Neuron (in vitro differentiated cells): ENCODE data around the gene GNAS.

Experiments used
- H2AFZ ChIP-seq: one replicate; pipeline ENCODE4 v1.6.1; 2013; ENCODE audit warnings: low read depth, mild to moderate bottlenecking, inconsistent platforms, low read length, moderate library complexity
- H3K27me3 ChIP-seq: one replicate; pipeline ENCODE4 v1.6.1; 2013; ENCODE audit warnings: low read length; ENCODE audit not compliant: insufficient read depth
- H3K36me3 ChIP-seq: one replicate; pipeline ENCODE4 v1.6.1; 2013; ENCODE audit warnings: low read length; ENCODE audit not compliant: insufficient read depth
- H3K4me1 ChIP-seq: one replicate; pipeline ENCODE4 v1.6.1; 2013; ENCODE audit warnings: low read length; ENCODE audit not compliant: insufficient read depth
- H3K4me3 ChIP-seq: 2 replicates; pipeline ENCODE4 v1.5.1; 2013; ENCODE audit warnings: mild to moderate bottlenecking, low read length, moderate library complexity
- H3K9me3 ChIP-seq: one replicate; pipeline ENCODE4 v1.6.1; 2013; ENCODE audit warnings: low read length

Gene GNAS

GRCh38 chr20:58892932-58893224 lies 40.4 kb downstream of the GNAS start:
- H3K36me3 ChIP-seq, result peaks cover 24% of the 10 kb centered on the region
- peaks cover 42% of the 10 kb centered on the region for H3K4me1 ChIP-seq
- no peaks in the 10 kb centered on the region for H3K27me3 ChIP-seq
- H3K4me3 ChIP-seq, result peak overlapping the region; percentile 98
- no peaks in the 10 kb centered on the region for H3K9me3 ChIP-seq
- H2AFZ ChIP-seq, result no peak overlapping the region

DNA sequence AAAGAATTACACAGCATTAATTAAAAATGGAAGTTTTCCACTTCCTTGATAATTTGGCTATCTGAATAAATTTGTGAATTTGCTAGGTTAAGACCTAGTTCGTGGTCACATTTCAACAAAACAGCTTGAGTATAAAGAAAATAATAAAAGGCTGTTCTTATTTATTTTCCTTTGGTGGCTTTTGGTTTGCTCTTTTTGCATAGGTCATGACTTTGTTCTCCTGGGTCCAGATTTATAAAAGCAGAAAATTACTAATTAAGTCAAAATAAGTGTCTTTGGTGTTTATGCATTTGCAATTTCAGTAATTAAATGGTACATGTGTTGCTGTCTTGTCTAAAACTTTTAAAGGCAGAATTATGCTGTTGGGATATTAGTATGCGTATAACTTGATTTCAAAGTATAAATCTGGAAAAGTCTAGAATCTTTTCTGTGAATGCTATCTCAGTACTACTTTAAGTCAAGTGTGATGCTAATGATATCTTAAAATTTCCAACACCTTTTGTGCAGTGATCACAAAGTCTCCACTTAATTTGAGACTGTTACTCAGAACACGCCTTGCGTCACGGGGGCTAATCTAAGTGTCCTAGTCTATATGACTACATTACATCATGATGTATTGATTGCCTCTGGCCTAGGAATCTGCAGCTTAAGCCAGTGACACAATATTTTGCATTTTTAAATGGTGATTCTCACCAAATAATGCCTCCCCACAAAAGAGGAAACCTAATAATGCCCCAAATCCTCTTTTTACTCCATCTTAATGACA lies 41.0 kb downstream of the GNAS start:
- peaks cover 37% of the 10 kb centered on the region for H3K4me1 ChIP-seq
- H3K9me3 ChIP-seq, result no peaks in the 10 kb centered on the region
- H3K27me3 ChIP-seq, result no peaks in the 10 kb centered on the region
- no peak overlapping the region for H2AFZ ChIP-seq
- H3K36me3 ChIP-seq, result peaks cover 29% of the 10 kb centered on the region
- peak overlapping the region; percentile 98 for H3K4me3 ChIP-seq

- Histone ChIP-seq H2AFZ (no peak overlapping the region), H3K9me3 (no peaks in the 10 kb centered on the region), H3K4me3 (peak overlapping the region; percentile 2), H3K36me3 (peaks cover 40% of the 10 kb centered on the region), H3K27me3 (no peaks in the 10 kb centered on the region), H3K4me1 (peaks cover 42% of the 10 kb centered on the region)
Measured at GRCh38 chr20:58894652-58895447, 42.3 kb downstream of the GNAS start.

DNA sequence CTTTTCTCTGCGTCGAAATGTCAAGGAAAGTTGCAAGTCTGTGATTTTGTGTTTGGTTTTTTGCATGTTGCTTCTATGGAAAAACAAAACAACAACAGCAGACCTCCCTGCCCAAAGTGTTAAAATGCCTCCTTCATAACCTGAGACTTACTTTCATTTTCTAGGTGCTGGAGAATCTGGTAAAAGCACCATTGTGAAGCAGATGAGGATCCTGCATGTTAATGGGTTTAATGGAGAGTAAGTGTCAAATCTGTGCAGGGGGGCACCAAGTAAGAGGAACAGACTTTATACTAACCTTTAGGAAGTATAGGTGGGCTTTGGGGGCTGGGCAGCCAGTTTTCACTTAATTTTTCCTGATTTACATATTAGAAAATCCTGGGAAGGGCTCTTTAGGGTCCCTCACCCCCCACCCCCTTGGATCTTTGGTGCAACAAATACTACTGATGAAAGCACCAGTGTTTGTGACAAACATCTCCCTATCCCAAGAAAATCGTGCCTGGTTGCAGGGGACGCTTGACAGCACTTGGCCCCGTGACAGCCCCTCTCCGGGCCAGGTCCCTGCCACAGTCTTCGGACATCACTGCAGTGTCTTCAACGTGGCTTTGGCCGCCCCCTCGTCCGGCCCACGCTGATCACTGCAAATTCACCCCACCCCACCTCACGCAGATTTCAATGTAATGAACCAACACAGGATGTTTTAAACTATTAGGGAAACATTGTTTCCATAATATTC lies 43.1 kb downstream of the GNAS start:
- Histone ChIP-seq H3K4me1 (peaks cover 50% of the 10 kb centered on the region), H3K27me3 (no peaks in the 10 kb centered on the region), H2AFZ (no peak overlapping the region), H3K9me3 (no peaks in the 10 kb centered on the region), H3K36me3 (peaks cover 45% of the 10 kb centered on the region), H3K4me3 (no peak overlapping the region)

DNA sequence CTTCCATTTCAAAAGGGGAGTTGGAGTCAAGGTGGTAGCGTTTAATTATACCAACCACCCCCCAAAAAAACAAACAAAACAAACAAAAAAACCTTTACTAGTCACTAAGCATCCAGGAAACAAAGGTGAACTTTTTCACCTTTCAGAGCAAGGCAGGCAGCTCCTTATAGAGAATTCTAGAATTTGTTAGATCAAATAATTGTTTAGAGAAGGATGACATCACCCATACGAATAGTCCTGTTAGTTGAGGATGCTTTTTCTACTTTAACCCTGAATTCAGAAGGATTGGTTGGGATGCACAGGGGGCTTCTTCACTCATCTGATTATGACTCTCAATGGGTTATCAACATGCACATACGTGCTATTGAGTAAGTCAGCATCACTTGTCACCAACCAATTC lies 44.3 kb downstream of the GNAS start:
- H3K4me3 ChIP-seq, result no peak overlapping the region
- peaks cover 45% of the 10 kb centered on the region for H3K36me3 ChIP-seq
- H3K4me1 ChIP-seq, result peaks cover 62% of the 10 kb centered on the region
- H3K9me3 ChIP-seq, result no peaks in the 10 kb centered on the region
- H3K27me3 ChIP-seq, result no peaks in the 10 kb centered on the region
- H2AFZ ChIP-seq, result no peak overlapping the region

DNA sequence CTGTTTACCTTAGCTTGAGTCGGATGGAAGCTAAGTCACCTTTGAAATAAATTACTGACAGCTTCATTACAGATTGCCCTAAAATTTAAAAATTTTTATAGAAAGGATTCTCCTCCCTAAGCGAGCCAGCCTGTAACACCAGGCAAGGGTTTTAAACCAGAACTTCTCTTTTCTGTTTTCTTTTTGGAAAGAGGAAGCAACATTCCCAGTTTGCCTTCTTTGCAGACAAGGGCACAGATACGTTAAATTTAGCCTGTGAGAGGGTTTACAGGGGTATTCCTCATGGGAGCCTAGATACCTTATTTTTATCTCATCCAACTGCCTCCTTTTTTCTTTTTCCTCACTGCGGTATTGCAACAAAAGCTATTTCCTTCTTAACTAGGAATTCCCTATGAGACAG lies 45.0 kb downstream of the GNAS start:
- Histone ChIP-seq H3K4me1 (peaks cover 65% of the 10 kb centered on the region), H2AFZ (no peak overlapping the region), H3K4me3 (no peak overlapping the region), H3K9me3 (no peaks in the 10 kb centered on the region), H3K27me3 (no peaks in the 10 kb centered on the region), H3K36me3 (peaks cover 45% of the 10 kb centered on the region)

DNA sequence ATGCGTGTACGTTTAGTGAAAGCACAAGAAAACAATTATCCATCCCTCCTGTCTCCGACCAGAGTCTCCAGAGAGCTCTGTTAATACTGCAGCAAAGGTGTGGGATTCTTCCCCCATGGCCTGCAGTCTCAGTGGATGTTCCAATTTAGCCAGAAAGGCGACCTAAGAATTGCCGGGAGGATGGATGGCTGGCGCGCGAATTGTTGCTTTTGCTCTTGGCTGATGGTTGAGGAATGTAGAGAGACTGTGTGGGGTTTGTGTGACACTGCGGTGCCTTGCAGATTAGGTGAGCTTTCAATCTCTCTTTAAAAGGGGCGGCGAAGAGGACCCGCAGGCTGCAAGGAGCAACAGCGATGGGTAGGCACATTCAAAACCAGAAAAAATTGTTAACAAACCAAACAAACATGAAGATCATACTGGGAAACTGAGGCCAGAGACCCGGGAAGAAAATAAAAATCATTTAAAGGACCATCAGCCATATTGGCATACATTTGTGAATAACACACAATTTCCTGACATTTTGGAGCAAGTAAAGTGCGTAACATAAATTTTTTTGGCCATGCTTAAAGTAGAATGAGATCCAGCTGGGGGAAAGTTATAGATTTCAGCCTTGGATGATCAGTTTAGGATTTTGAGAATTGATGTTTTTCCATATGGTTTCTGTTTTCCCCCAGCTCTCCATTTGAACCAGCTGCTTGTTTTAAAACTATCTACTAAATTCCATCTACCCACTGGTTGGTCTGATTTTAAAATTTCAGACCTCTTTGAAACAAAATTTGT lies 46.3 kb downstream of the GNAS start:
- Histone ChIP-seq H3K4me3 (no peak overlapping the region), H3K9me3 (no peaks in the 10 kb centered on the region), H3K27me3 (no peaks in the 10 kb centered on the region), H3K36me3 (peaks cover 54% of the 10 kb centered on the region), H2AFZ (no peak overlapping the region), H3K4me1 (peaks cover 58% of the 10 kb centered on the region)

DNA sequence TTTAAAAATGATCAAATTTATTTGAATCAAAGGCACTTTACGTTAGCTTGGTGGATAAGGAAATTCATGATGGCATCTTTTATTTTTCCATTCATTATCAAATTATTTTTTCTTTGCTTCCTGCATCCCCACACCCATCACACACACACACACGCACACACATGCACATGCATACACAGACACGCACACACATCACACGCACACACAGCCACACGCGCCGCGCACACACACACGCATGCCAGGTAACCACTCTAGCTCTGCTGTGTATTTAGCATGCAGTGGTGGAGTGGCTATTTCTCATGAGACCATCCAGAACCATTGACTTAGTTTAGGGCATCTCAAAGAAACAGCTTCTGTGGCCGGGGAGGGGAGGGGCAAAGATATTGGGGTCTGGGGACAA lies 47.0 kb downstream of the GNAS start:
- H3K36me3 ChIP-seq, result peaks cover 61% of the 10 kb centered on the region
- no peaks in the 10 kb centered on the region for H3K27me3 ChIP-seq
- no peak overlapping the region for H3K4me3 ChIP-seq
- H3K4me1 ChIP-seq, result peaks cover 51% of the 10 kb centered on the region
- H2AFZ ChIP-seq, result no peak overlapping the region
- no peaks in the 10 kb centered on the region for H3K9me3 ChIP-seq

DNA sequence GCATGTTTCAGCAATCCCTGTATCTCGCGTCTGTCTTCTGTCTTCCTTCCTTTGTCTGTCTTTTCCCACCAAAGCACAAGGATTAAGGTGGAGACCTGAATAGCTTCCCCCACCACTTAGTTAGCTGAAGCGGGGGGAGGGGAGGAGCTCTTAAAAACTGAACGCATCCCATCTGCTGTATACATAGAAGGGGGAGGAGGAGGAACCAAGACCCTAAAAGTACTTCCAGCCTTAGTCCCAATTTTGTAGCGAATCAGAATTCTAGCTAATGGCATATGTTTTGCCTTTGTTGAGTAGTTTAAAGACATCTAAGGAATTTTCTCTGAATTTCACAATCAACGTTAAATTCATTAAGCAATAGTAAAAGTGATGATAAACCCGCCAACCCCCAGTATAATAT lies 47.9 kb downstream of the GNAS start:
- Histone ChIP-seq H3K36me3 (peaks cover 70% of the 10 kb centered on the region), H3K9me3 (no peaks in the 10 kb centered on the region), H3K27me3 (no peaks in the 10 kb centered on the region), H2AFZ (no peak overlapping the region), H3K4me1 (peaks cover 43% of the 10 kb centered on the region), H3K4me3 (no peak overlapping the region)

- no peaks in the 10 kb centered on the region for H3K27me3 ChIP-seq
- no peak overlapping the region for H3K4me3 ChIP-seq
- peaks cover 68% of the 10 kb centered on the region for H3K36me3 ChIP-seq
- peaks cover 32% of the 10 kb centered on the region for H3K4me1 ChIP-seq
- no peaks in the 10 kb centered on the region for H3K9me3 ChIP-seq
- no peak overlapping the region for H2AFZ ChIP-seq
Measured at GRCh38 chr20:58901488-58902402, 49.2 kb downstream of the GNAS start.

GRCh38 chr20:58903614-58904013 lies 51.1 kb downstream of the GNAS start:
- Histone ChIP-seq H3K27me3 (no peaks in the 10 kb centered on the region), H2AFZ (no peak overlapping the region), H3K4me3 (no peak overlapping the region), H3K4me1 (peaks cover 40% of the 10 kb centered on the region), H3K36me3 (peaks cover 71% of the 10 kb centered on the region), H3K9me3 (no peaks in the 10 kb centered on the region)

GRCh38 chr20:58905236-58905635 lies 52.7 kb downstream of the GNAS start:
- Histone ChIP-seq H3K4me3 (no peak overlapping the region), H3K36me3 (peaks cover 72% of the 10 kb centered on the region), H3K9me3 (peaks cover 2% of the 10 kb centered on the region), H3K4me1 (peaks cover 31% of the 10 kb centered on the region), H3K27me3 (no peaks in the 10 kb centered on the region), H2AFZ (no peak overlapping the region)
